ENCODE results near the gene HAO2. TPM values are rescaled to one million over a fixed set of nuclear protein-coding genes. Genes with fewer than 3 reads are reported as not detected.

Gene HAO2
- total RNA-seq, 1 donor from 2014 or later, result not detected

- Mint-ChIP-seq H3K27me3 (peaks cover 18% of the 10 kb centered on the region), H3K9me3 (ENCODE audit: low read depth) (no peaks in the 10 kb centered on the region), H3K27ac (no peak overlapping the region), H3K36me3 (ENCODE audit: insufficient read depth) (no peaks in the 10 kb centered on the region), H3K4me1 (ENCODE audit: low read depth) (no peaks in the 10 kb centered on the region), H3K4me3 (ENCODE audit: low read depth) (no peak overlapping the region)
- no peak for DNase-seq (ENCODE audit: low spot score, unreplicated experiment)
- no peak for TF ChIP-seq CTCF (IDR thresholded peaks at IDR 0.05; ENCODE audit: unreplicated experiment)
Observed at GRCh38 chr1:119416006-119416640, 47.5 kb downstream of the HAO2 start.

GRCh38 chr1:119419109-119419508, 50.5 kb downstream of the HAO2 start:
- no peaks in the 10 kb centered on the region for H3K36me3 Mint-ChIP-seq (ENCODE audit: insufficient read depth)
- no peaks in the 10 kb centered on the region for H3K4me1 Mint-ChIP-seq (ENCODE audit: low read depth)
- no peak for TF ChIP-seq CTCF (IDR thresholded peaks at IDR 0.05; ENCODE audit: unreplicated experiment)
- H3K27me3 Mint-ChIP-seq, result peaks cover 18% of the 10 kb centered on the region
- no peaks in the 10 kb centered on the region for H3K9me3 Mint-ChIP-seq (ENCODE audit: low read depth)
- H3K4me3 Mint-ChIP-seq (ENCODE audit: low read depth), result no peak overlapping the region
- no peak overlapping the region for H3K27ac Mint-ChIP-seq
- DNase-seq (ENCODE audit: low spot score, unreplicated experiment), result no peak

GRCh38 chr1:119420638-119421037, 52.1 kb downstream of the HAO2 start:
- no peaks in the 10 kb centered on the region for H3K9me3 Mint-ChIP-seq (ENCODE audit: low read depth)

GRCh38 chr1:119422631-119423030, 54.0 kb downstream of the HAO2 start:
- peaks cover 8% of the 10 kb centered on the region for H3K27me3 Mint-ChIP-seq
- no peak overlapping the region for H3K27ac Mint-ChIP-seq
- H3K36me3 Mint-ChIP-seq (ENCODE audit: insufficient read depth), result no peaks in the 10 kb centered on the region

More at GRCh38 chr1:119420638-119421037, 52.1 kb downstream of the HAO2 start:
- H3K4me1 Mint-ChIP-seq (ENCODE audit: low read depth), result no peaks in the 10 kb centered on the region
- no peak overlapping the region for H3K27ac Mint-ChIP-seq
- peaks cover 15% of the 10 kb centered on the region for H3K27me3 Mint-ChIP-seq
- H3K36me3 Mint-ChIP-seq (ENCODE audit: insufficient read depth), result no peaks in the 10 kb centered on the region
- TF ChIP-seq CTCF (IDR thresholded peaks at IDR 0.05; ENCODE audit: unreplicated experiment), result no peak
- no peak overlapping the region for H3K4me3 Mint-ChIP-seq (ENCODE audit: low read depth)
- DNase-seq (ENCODE audit: low spot score, unreplicated experiment), result no peak

GRCh38 chr1:119428991-119429390, 60.4 kb downstream of the HAO2 start:
- no peaks in the 10 kb centered on the region for H3K36me3 Mint-ChIP-seq (ENCODE audit: insufficient read depth)
- H3K4me3 Mint-ChIP-seq (ENCODE audit: low read depth), result no peak overlapping the region
- TF ChIP-seq CTCF (IDR thresholded peaks at IDR 0.05; ENCODE audit: unreplicated experiment), result no peak
- peaks cover 3% of the 10 kb centered on the region for H3K4me1 Mint-ChIP-seq (ENCODE audit: low read depth)
- peaks cover 33% of the 10 kb centered on the region for H3K27me3 Mint-ChIP-seq
- no peak for DNase-seq (ENCODE audit: low spot score, unreplicated experiment)
- no peak overlapping the region for H3K27ac Mint-ChIP-seq
- H3K9me3 Mint-ChIP-seq (ENCODE audit: low read depth), result no peaks in the 10 kb centered on the region

More at GRCh38 chr1:119422631-119423030, 54.0 kb downstream of the HAO2 start:
- no peak for DNase-seq (ENCODE audit: low spot score, unreplicated experiment)
- no peak overlapping the region for H3K4me3 Mint-ChIP-seq (ENCODE audit: low read depth)
- H3K4me1 Mint-ChIP-seq (ENCODE audit: low read depth), result no peaks in the 10 kb centered on the region
- no peak for TF ChIP-seq CTCF (IDR thresholded peaks at IDR 0.05; ENCODE audit: unreplicated experiment)
- no peaks in the 10 kb centered on the region for H3K9me3 Mint-ChIP-seq (ENCODE audit: low read depth)

Data from progenitor cell of endocrine pancreas (in vitro differentiated cells).